ENCODE measurements around the gene TRPM8.

TRPM8 gene

GRCh38 chr2:234003972-234004617 lies 86.9 kb downstream of the TRPM8 start:
- DNase-seq = peak; percentile 18

- no peak for DNase-seq
These were observed 88.0 kb downstream of the TRPM8 start for GRCh38 chr2:234005126-234005525.

GRCh38 chr2:234006501-234006900 lies 89.3 kb downstream of the TRPM8 start:
- DNase-seq = no peak

GRCh38 chr2:234014427-234014826 lies 97.3 kb downstream of the TRPM8 start:
- DNase-seq = no peak

GRCh38 chr2:234015861-234016260 lies 98.7 kb downstream of the TRPM8 start:
- no peak for DNase-seq

GRCh38 chr2:234019896-234020295 lies 102.7 kb downstream of the TRPM8 start:
- no peak for DNase-seq

- DNase-seq = no peak
These were observed 103.2 kb downstream of the TRPM8 start for GRCh38 chr2:234020332-234020731.

GRCh38 chr2:234022424-234022823 lies 105.3 kb downstream of the TRPM8 start:
- no peak for DNase-seq

- no peak for DNase-seq
These were observed 107.1 kb downstream of the TRPM8 start for GRCh38 chr2:234024304-234024703.

- DNase-seq = peak; percentile 50
These were observed 108.3 kb downstream of the TRPM8 start for GRCh38 chr2:234025466-234025865.

- peak; percentile 78 for DNase-seq
These were observed 108.8 kb downstream of the TRPM8 start for GRCh38 chr2:234025891-234026401.

- no peak for DNase-seq
These were observed 109.6 kb downstream of the TRPM8 start for GRCh38 chr2:234026693-234027254.

- no peak for DNase-seq
These were observed 110.5 kb downstream of the TRPM8 start for GRCh38 chr2:234027641-234028040.

GRCh38 chr2:234029150-234029733 lies 112.1 kb downstream of the TRPM8 start:
- DNase-seq = no peak

GRCh38 chr2:234031207-234031606 lies 114.0 kb downstream of the TRPM8 start:
- no peak for DNase-seq

- no peak for DNase-seq
These were observed 115.2 kb downstream of the TRPM8 start for GRCh38 chr2:234032279-234032856.

GRCh38 chr2:234033174-234033573 lies 116.0 kb downstream of the TRPM8 start:
- no peak for DNase-seq

GRCh38 chr2:234033885-234034284 lies 116.7 kb downstream of the TRPM8 start:
- no peak for DNase-seq

- no peak for DNase-seq
These were observed 121.1 kb downstream of the TRPM8 start for GRCh38 chr2:234038076-234038802.

GRCh38 chr2:234044157-234044556 lies 127.0 kb downstream of the TRPM8 start:
- DNase-seq = no peak

- DNase-seq = no peak
These were observed 129.3 kb downstream of the TRPM8 start for GRCh38 chr2:234046521-234046920.

- DNase-seq = no peak
These were observed 130.2 kb downstream of the TRPM8 start for GRCh38 chr2:234047361-234047760.

GRCh38 chr2:234048049-234048448 lies 130.9 kb downstream of the TRPM8 start:
- no peak for DNase-seq

Data from NCI-H2227 treated with DMSO at 0.1 percent for 48 hours (cell line).